GM18858 (cell line): ENCODE results near the gene CLCN4.

Experiments
- ATAC-seq: cut with Tn5 transposase; IDR thresholded peaks from one replicate; pipeline ENCODE4 v1.9.1; 2021; ENCODE audit not compliant: unreplicated experiment

The CLCN4 gene

GRCh38 chrX:10237241-10237640 is 80.5 kb downstream of the CLCN4 start:
- no peak for ATAC-seq

GRCh38 chrX:10239611-10240064 is 82.9 kb downstream of the CLCN4 start:
- ATAC-seq: no peak

GRCh38 chrX:10240918-10241317 is 84.1 kb downstream of the CLCN4 start:
- no peak for ATAC-seq

DNA sequence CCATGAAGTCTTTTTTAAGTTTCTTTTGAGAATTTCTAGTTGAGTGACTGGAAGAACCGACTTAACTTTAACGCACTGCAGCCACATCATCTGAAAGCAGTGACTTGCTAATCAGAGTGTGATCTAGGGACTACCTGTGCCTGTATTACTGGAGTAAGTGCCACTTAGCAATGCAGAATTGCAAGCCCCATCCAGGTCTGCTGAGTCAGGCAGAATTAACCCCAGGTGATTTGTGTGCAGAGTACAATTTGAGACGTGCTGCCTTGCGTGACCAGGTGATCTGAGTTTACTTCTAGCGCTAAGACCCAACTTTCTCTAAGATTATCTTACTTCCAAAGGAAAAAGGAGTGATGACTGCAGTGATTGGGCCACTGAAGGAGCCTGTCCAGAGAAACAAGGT is 85.3 kb downstream of the CLCN4 start:
- no peak for ATAC-seq

DNA sequence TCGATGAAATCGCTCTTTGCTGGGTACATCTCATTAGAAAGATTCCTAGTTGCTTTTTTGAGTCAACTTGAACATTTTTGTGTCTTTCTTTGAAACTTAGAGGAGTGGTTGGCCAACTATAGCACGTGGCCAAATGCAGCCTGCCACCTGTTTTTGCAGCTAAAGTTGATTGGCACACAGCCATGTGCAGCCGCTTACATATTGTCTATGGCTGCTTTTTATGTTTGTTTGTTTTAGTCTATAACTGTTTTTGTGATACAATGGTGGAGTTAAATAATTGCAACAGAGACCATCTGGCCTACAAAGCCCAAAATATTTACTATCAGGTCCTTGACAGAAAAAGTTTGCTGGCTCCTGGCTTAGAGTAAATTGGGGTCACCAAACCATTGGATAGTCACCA is 86.3 kb downstream of the CLCN4 start:
- ATAC-seq: no peak

DNA sequence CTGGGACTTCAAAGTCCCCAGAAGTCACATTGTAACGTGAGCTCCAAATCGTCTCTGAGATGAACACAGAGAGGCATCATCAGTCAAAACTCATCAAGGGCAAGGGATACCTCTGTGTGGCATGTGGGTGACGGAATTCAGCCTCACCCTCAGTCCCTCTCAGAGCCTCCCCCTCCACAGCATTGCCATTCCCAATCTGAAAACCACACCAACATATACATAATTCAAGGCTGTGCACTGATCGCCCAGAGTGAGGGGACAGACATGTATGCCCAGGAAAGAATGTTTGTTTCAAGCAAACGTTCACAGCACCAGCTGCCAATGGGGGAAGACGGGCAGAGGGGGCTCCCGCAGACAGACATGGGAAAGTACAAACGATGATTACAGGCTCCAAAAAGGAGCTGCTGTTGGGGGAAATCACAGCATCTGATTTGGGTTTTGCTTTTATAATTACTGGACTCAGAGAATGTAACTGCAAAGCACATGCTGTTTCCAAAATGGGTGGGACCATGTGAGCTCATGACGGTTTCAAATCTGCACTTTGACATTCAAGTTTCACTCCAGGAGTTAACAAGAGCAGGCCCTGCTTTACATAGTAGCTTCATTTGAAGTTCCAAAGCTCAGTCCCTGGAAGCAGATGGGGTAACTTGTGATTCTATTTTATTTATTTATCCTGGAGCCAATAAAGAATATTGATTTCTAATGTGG is 88.3 kb downstream of the CLCN4 start:
- no peak for ATAC-seq

GRCh38 chrX:10245886-10246285 is 89.1 kb downstream of the CLCN4 start:
- no peak for ATAC-seq

- ATAC-seq: no peak
These were observed 89.5 kb downstream of the CLCN4 start for GRCh38 chrX:10246297-10246696.

- ATAC-seq: no peak
These were observed 90.1 kb downstream of the CLCN4 start for GRCh38 chrX:10246846-10247245.

- no peak for ATAC-seq
These were observed 98.0 kb downstream of the CLCN4 start for GRCh38 chrX:10254739-10255138.

DNA sequence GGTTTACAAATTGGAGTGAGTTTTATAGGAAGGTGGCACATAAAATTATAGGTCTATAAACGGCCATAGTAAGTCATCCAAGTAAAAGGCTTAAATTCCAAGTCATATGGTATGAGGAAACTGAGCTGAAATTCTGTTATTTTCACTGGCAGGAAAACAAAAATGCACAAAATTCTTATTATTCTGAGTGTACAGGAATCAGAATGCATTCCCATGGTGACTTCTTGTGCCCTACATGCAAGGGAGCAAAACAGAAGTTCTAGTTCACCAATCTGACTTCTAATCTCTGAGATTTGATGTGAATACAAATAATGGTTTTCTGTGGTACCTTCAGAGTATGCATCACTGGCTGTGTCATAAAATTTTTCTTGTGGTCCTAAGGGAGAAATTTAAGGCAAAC is 102.9 kb downstream of the CLCN4 start:
- no peak for ATAC-seq

GRCh38 chrX:10265775-10266174 is 109.0 kb downstream of the CLCN4 start:
- ATAC-seq: no peak

- ATAC-seq: no peak
These were observed 121.9 kb downstream of the CLCN4 start for GRCh38 chrX:10278716-10279115.

DNA sequence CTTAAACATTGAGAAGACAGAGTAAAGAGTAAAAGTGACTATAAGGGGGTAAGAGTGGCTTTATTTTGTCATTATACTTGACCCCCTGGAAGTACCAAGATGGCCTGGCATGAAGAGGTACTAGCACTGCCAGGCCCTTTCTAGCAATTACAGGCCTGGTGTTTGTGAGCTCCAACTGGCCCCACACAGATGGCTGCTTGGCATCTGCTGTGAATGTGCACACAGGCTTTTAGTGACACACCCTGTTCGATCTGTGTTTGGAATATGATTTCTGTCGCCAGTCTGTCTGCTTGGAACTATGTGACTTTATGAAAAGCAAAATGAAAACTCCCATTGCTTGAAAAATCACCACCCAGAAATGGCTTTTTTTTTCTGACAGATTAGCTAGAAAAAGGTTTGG is 123.3 kb downstream of the CLCN4 start:
- ATAC-seq: no peak

GRCh38 chrX:10282490-10282889 is 125.7 kb downstream of the CLCN4 start:
- ATAC-seq: no peak

DNA sequence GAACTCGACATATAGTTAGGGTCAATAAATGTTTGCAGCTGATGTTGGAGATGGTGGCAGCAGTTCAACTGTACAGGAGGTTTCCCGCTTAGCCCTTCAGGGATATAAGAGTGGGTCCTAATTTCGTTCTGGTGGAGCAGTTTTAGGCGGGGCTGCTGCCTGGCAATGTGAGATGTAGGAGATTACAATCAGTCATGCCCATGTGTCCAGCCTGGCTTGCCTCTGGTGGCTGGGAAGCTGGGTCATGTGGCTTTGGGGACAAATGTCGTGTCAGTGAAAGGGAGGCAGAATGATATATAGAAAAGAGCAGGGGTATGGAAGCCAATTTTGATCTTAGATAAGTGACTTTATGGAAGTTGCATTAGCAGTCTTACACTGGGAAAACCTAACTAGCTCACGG is 129.4 kb downstream of the CLCN4 start:
- ATAC-seq: no peak
